OCI-LY3 (cell line): ENCODE data around the gene RNH1.

Experiments used
- H2AFZ ChIP-seq: fragments of 200-600, 300-600 bp; shearing (Covaris generic); 2 replicates; pipeline ENCODE4 v1.6.0; 2014; ENCODE audit warnings: antibody characterized with exemption, low read depth, low read length
- H3K27ac ChIP-seq: fragments of 200-600, 300-600 bp; sonication (generic); 2 replicates; pipeline ENCODE4 v1.5.1; 2014; ENCODE audit warnings: mild to moderate bottlenecking, low read length, moderate library complexity, mixed read lengths
- H3K27me3 ChIP-seq: fragments of 200-600, 300-600 bp; sonication (generic); 2 replicates; pipeline ENCODE4 v1.6.1; 2014; ENCODE audit warnings: low read depth, low read length, mixed read lengths
- H3K36me3 ChIP-seq: fragments of 200-600, 300-600 bp; sonication (generic); replicated peaks from 2 replicates; pipeline ENCODE3; 2014; ENCODE audit warnings: low read depth, low read length, mixed read lengths
- H3K4me1 ChIP-seq: fragments of 300-600, 200-600 bp; sonication (generic); 2 replicates; pipeline ENCODE4 v1.6.1; 2014; ENCODE audit warnings: low read length, mixed read lengths
- H3K4me2 ChIP-seq: fragments of 200-600, 300-600 bp; sonication (generic); 2 replicates; pipeline ENCODE4 v1.6.1; 2014; ENCODE audit warnings: low read length, mixed read lengths
- H3K4me3 ChIP-seq: fragments of 300-600, 200-600 bp; sonication (generic); 2 replicates; pipeline ENCODE4 v1.5.1; 2014; ENCODE audit warnings: antibody characterized with exemption, mild to moderate bottlenecking, low read length, moderate library complexity
- H3K79me2 ChIP-seq: fragments of 300-600, 200-600 bp; shearing (Covaris generic); 2 replicates; pipeline ENCODE4 v1.6.1; 2014; ENCODE audit warnings: mild to moderate bottlenecking, low read length, mixed read lengths
- H3K9ac ChIP-seq: fragments of 300-600, 200-600 bp; shearing (Covaris generic); 2 replicates; pipeline ENCODE4 v1.6.0; 2014; ENCODE audit warnings: mild to moderate bottlenecking, low read length, moderate library complexity
- H3K9me3 ChIP-seq: fragments of 200-600, 300-600 bp; shearing (Covaris generic); 2 replicates; pipeline ENCODE4 v1.6.1; 2014; ENCODE audit warnings: low read length, mixed read lengths; ENCODE audit not compliant: insufficient read depth
- H4K20me1 ChIP-seq: fragments of 200-600, 300-600 bp; sonication (generic); 2 replicates; pipeline ENCODE4 v1.6.1; 2016; ENCODE audit warnings: low read length, mixed read lengths; ENCODE audit not compliant: insufficient read depth
- EZH2phosphoT487 ChIP-seq: fragments of 200-600 bp; shearing (Covaris generic); IDR thresholded peaks from 2 replicates; pipeline ENCODE4 v1.6.1; 2018; ENCODE audit warnings: antibody characterized with exemption, mixed run types, low read depth
- TF ChIP-seq, protein P1 (sequence below): fragments of 200-600, 300-600 bp; sonication (generic); IDR thresholded peaks from 2 replicates; pipeline ENCODE4 v1.5.1; 2014; ENCODE audit warnings: antibody characterized with exemption, low read length, low read depth

Gene RNH1

DNA sequence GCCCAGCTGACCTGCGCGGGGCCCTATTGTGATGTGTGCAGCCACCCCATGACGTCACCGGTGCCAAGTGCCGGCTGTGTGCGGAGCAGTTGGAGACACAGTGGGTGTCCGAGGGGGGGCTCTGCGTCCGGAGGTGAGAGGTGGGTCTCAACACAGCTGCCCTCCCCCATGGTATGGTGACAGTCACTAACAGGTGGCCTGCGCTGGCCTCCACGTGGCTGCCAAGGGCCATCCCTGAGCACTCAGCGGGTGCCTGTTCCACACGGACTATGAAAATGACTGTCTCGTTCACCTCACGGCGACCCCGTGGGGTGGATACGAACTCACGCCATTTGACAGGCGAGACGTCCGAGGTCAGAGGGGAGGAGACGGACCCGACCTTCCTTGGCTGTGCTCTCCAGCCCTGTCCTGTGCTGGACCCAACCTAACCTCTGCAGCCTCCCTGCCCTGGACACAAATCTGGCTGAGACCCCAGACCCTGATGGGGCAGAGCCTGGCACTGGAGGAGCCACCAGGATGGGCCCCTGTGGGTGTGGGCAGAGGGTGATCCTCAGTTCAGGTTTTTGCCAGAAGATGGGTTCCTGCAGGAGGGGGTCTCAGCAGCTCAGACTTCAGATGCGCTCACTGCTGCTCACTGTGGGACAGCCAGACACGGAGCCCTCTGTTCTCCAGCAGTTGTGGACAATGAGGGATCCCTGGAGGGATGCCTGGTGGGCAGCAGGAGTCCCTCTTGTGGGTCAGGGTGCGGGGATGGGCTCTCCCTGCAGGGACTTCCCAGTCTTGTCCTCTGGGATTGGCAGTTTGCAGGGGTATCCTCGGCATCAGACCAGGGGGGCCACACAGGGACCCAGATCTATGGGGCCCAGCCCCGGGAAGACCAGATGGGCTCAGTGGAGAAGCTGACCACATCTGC is 22.0 kb upstream of the RNH1 start:
- H3K4me3 ChIP-seq = no peak overlapping the region
- H2AFZ ChIP-seq = no peak overlapping the region
- H3K9ac ChIP-seq = no peak overlapping the region
- H3K4me2 ChIP-seq = no peak overlapping the region
- H3K4me1 ChIP-seq = peaks cover 2% of the 10 kb centered on the region; the same call in 1 of the 2 replicates
- H4K20me1 ChIP-seq = peaks cover 5% of the 10 kb centered on the region
- H3K27me3 ChIP-seq = no peaks in the 10 kb centered on the region
- peaks cover 2% of the 10 kb centered on the region; the same call in 1 of the 2 replicates for H3K79me2 ChIP-seq
- no peak overlapping the region for H3K27ac ChIP-seq
- TF ChIP-seq, protein P1, sequence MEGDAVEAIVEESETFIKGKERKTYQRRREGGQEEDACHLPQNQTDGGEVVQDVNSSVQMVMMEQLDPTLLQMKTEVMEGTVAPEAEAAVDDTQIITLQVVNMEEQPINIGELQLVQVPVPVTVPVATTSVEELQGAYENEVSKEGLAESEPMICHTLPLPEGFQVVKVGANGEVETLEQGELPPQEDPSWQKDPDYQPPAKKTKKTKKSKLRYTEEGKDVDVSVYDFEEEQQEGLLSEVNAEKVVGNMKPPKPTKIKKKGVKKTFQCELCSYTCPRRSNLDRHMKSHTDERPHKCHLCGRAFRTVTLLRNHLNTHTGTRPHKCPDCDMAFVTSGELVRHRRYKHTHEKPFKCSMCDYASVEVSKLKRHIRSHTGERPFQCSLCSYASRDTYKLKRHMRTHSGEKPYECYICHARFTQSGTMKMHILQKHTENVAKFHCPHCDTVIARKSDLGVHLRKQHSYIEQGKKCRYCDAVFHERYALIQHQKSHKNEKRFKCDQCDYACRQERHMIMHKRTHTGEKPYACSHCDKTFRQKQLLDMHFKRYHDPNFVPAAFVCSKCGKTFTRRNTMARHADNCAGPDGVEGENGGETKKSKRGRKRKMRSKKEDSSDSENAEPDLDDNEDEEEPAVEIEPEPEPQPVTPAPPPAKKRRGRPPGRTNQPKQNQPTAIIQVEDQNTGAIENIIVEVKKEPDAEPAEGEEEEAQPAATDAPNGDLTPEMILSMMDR = no peak
- TF ChIP-seq EZH2phosphoT487 = no peak
- peaks cover under 1% of the 10 kb centered on the region for H3K36me3 ChIP-seq
- no peaks in the 10 kb centered on the region for H3K9me3 ChIP-seq

DNA sequence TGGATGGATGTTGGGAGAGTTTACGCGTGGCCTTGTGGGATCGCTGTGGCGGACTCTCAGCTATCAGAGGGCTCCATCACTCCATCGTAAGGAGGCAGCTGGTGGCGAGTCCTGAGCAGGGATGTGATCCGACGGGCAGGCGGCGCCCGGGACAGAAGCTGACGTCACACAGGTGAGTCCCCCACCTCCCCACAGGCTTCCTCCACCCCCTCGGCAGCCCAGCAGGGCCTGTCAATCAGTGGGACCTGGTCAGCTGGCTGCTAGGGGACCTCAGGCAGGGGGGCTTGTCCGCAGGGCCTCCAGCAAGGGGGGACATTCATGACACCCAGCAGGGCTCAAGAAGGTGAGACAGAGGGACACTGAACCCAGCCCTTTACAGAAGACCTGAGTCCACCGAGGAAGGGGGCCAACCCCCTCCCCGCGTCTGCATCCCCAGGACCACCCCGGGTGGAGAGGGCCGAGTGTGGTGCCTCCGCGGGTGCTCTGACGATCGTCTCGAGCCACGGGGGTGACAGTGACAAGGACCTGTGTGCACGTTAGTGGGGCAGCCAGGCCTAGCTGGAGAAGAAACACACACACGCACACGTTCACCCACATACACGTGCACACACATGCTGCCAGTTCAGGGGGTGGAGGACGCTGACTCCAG is 21.2 kb upstream of the RNH1 start:
- Histone ChIP-seq H2AFZ (no peak overlapping the region), H3K4me1 (no peaks in the 10 kb centered on the region), H4K20me1 (no peaks in the 10 kb centered on the region), H3K4me2 (no peak overlapping the region), H3K36me3 (peaks cover 3% of the 10 kb centered on the region), H3K79me2 (no peaks in the 10 kb centered on the region), H3K4me3 (no peak overlapping the region), H3K9ac (no peak overlapping the region), H3K9me3 (no peaks in the 10 kb centered on the region), H3K27ac (no peak overlapping the region), H3K27me3 (no peaks in the 10 kb centered on the region)
- TF ChIP-seq, protein P1 = no peak
- no peak for TF ChIP-seq EZH2phosphoT487

DNA sequence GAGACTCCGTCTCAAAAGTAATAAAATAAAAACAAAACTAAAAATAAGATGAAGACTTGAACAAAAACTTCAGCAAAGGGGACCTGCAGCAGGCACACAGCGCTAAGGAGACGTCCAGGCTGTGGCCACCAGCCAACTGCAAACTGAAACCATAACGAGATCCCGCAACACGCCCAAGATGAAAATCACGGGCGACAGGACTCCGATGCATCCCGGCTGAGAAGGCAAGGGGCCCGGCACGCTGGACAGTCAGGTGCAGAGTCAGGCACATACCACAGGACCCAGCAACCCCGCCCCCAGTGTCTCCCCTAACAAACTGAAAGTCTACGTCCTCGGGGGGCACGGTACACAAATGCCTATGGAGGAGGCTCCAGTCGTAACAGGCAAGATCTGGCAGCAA is 19.1 kb upstream of the RNH1 start:
- Histone ChIP-seq H3K9ac (no peak overlapping the region), H4K20me1 (no peaks in the 10 kb centered on the region), H3K79me2 (no peaks in the 10 kb centered on the region), H3K4me3 (no peak overlapping the region), H3K9me3 (no peaks in the 10 kb centered on the region), H3K27me3 (no peaks in the 10 kb centered on the region), H2AFZ (no peak overlapping the region), H3K36me3 (peaks cover 3% of the 10 kb centered on the region), H3K4me1 (no peaks in the 10 kb centered on the region), H3K4me2 (no peak overlapping the region), H3K27ac (no peak overlapping the region)
- TF ChIP-seq, protein P1 = no peak
- TF ChIP-seq EZH2phosphoT487 = no peak

DNA sequence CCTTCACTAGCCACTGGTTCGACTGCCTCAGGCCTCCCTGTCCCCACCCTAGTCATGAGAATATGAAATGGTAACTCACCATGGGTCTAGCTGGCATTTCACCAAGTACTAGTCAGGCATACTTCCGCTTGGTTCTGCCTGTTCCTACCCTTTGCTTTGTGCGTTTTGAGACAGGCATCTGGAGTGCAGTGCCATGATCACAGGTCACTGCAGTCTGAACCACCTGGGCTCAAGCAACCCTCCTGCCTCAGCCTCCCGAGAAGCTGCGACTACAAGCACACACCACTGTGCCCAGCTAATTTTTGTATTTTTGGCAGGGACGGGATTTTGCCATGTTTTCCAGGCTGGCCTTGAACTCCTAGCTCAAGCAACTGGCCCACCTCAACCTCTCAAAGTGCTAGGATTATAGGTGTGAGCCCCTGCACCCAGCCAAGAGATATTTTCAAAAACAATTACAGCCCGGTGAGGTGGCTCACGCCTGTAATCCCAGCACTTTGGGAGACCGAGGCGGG is 14.2 kb upstream of the RNH1 start:
- Histone ChIP-seq H2AFZ (no peak overlapping the region), H3K4me2 (no peak overlapping the region), H4K20me1 (no peaks in the 10 kb centered on the region), H3K9me3 (no peaks in the 10 kb centered on the region), H3K79me2 (no peaks in the 10 kb centered on the region), H3K27me3 (no peaks in the 10 kb centered on the region), H3K27ac (no peak overlapping the region), H3K36me3 (peaks cover 9% of the 10 kb centered on the region), H3K9ac (no peak overlapping the region), H3K4me3 (no peak overlapping the region), H3K4me1 (no peaks in the 10 kb centered on the region)
- TF ChIP-seq EZH2phosphoT487 = no peak
- TF ChIP-seq, protein P1 = no peak
